Right lobe of liver (tissue), 4 donors: ENCODE data around the gene YDJC.

Source experiments
- CTCF ChIP-seq, 4 donors: fragments of 200-600 bp in 3 of 4; fragments of 450-650 bp in 1 of 4; IDR thresholded peaks; one replicate each; pipeline versions ENCODE4 v1.5.1 to v1.8.0; 2016 to 2022; ENCODE audit warnings: antibody characterized with exemption in 4 of 4, mild to moderate bottlenecking in 2 of 4
- POLR2A ChIP-seq: fragments of 450-650 bp; IDR thresholded peaks from one replicate; pipeline ENCODE4 v1.6.1; 2017; ENCODE audit warnings: antibody characterized with exemption, mild to moderate bottlenecking
- donor health status: DM: no; HTN: no; CAD: no.
- donor health status: DM: no; HTN: no; CAD: no.
- donor health status: DM: no; HTN: yes; CAD: no.

- TF ChIP-seq CTCF (IDR thresholded peaks at IDR 0.05) = no peak
- no peak for TF ChIP-seq POLR2A
These were observed 2.9 kb downstream of the YDJC start for GRCh38 chr22:21626735-21627469.
